ENCODE data around the gene CCSER1.

CCSER1 gene

DNA sequence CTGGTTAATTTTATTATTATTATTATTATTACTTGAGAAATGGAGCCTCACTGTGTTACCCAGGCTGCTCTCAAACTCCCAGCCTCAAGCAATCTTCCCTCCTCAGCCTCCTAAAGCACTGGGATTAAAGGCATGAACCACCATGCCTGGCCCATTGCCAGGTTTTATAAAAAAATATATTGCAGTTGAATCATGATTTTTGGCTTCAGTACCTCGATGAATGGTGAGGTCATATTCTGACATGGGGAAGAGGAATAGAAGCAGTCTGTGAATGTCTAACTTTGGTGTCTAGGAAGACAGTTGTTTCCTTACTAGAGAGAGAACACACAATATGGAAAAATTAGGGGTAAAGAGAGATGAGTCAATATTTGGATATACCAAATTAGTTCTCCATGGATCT, 32.0 kb downstream of the CCSER1 start:
- Mint-ChIP-seq H3K9me3 (no peaks in the 10 kb centered on the region), H3K27ac (no peak overlapping the region), H3K4me3 (no peak overlapping the region), H3K36me3 (ENCODE audit: low read depth) (no peaks in the 10 kb centered on the region), H3K27me3 (no peaks in the 10 kb centered on the region), H3K4me1 (ENCODE audit: low read depth) (no peaks in the 10 kb centered on the region)
- DNase-seq, result no peak

DNA sequence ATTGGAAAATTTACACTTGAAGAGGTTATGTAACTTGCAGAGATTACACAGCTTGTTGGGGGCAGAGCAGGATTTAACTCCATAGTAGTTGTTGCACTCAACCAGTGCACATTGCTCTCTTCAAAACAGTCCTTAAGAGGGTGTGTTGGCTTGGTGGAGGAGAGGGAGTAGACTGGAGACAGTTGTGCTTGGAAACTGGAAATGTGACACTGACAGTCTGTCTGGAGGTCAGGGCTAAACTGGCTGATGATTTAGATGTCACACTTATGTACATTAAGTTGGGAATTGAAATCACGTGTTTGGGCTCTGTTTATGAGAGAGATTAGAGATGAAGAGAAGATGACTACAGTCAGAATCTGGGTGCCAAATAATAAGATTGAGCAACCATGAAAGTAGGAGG, 32.9 kb downstream of the CCSER1 start:
- Mint-ChIP-seq H3K27me3 (no peaks in the 10 kb centered on the region), H3K36me3 (ENCODE audit: low read depth) (no peaks in the 10 kb centered on the region), H3K4me1 (ENCODE audit: low read depth) (no peaks in the 10 kb centered on the region), H3K4me3 (no peak overlapping the region), H3K9me3 (no peaks in the 10 kb centered on the region), H3K27ac (no peak overlapping the region)
- DNase-seq, result no peak

DNA sequence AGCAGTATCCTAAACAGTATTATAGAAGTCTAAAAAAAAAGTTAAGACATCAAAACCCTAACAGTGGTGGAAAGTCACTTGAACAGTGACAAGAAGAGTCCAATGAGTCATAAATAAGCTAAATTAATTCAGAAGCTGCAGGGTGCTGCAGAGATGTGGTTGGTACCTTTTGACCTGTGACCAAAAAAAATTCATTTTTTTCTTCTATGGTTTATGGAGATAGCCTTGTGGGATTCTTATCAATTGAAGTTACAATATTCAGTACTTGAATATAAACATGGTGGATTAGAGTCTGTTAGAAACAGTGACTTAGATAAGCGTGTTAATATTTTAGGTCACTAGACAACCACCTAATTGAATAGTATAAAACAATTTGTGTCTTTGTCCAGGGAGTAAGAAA, 35.4 kb downstream of the CCSER1 start:
- Mint-ChIP-seq H3K36me3 (ENCODE audit: low read depth) (no peaks in the 10 kb centered on the region), H3K27me3 (no peaks in the 10 kb centered on the region), H3K4me3 (no peak overlapping the region), H3K9me3 (no peaks in the 10 kb centered on the region), H3K27ac (no peak overlapping the region), H3K4me1 (ENCODE audit: low read depth) (no peaks in the 10 kb centered on the region)
- DNase-seq, result no peak

DNA sequence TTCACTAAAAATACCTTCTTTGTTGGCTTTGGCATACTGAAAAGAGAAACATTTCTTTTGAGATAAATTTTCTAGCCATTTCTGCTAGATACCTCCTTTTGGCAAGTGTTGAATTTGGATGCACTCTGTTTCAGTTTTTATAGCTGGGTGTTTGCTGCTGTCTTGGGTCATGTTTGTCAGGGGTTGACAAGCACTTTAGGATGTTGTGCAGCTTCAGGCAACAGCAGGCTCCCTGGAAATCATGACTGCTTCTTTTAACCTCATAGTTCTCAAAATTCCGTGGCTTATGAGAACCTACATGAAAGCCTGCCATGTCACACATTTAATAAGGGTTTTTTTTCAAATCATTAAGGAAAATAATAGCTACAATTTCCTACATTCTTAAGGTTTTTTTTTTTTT, 36.7 kb downstream of the CCSER1 start:
- H3K36me3 Mint-ChIP-seq (ENCODE audit: low read depth), result no peaks in the 10 kb centered on the region
- no peaks in the 10 kb centered on the region for H3K27me3 Mint-ChIP-seq
- no peak overlapping the region for H3K27ac Mint-ChIP-seq
- no peaks in the 10 kb centered on the region for H3K4me1 Mint-ChIP-seq (ENCODE audit: low read depth)
- DNase-seq, result no peak
- H3K4me3 Mint-ChIP-seq, result no peak overlapping the region
- H3K9me3 Mint-ChIP-seq, result no peaks in the 10 kb centered on the region

DNA sequence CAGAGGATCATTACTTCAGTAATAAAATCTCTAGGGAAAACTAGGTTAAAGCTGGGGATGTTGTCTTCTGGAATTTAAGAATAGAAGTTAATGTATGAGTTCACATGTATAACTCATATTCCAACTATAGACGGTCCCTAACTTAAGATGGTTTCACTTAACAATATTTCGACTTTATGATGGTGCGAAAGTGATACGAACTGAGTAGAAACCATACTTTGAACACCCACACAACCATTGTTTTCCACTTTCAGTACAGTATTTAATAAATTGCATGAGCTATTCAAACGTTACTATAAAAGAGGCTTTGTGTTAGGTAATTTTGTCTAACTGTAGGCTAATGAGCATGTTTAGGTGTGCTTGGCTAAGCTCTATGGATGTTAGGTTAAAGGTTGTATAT, 38.7 kb downstream of the CCSER1 start:
- H3K27me3 Mint-ChIP-seq, result no peaks in the 10 kb centered on the region
- no peaks in the 10 kb centered on the region for H3K4me1 Mint-ChIP-seq (ENCODE audit: low read depth)
- H3K9me3 Mint-ChIP-seq, result peaks cover 7% of the 10 kb centered on the region
- no peak for DNase-seq
- no peaks in the 10 kb centered on the region for H3K36me3 Mint-ChIP-seq (ENCODE audit: low read depth)
- no peak overlapping the region for H3K4me3 Mint-ChIP-seq
- no peak overlapping the region for H3K27ac Mint-ChIP-seq

DNA sequence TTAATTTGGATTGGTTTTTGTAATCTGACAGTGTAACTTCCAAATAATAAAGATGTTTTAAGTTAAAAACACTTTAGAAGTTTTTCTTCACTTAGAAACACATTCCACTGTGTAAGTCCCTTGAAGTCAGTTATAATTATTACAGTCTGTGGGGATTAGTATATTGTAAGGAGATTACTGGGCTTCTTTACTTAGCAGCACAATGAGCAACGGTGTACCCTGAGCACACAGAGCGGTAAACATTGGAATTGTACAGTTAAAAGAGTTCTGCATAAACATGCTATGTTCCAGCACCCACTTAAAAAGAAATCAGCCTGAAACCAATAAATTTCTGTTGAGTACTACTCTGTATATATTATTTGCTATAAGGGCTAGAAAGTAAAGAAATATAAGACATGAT, 44.3 kb downstream of the CCSER1 start:
- H3K9me3 Mint-ChIP-seq, result peaks cover 7% of the 10 kb centered on the region
- H3K27me3 Mint-ChIP-seq, result no peaks in the 10 kb centered on the region
- H3K4me1 Mint-ChIP-seq (ENCODE audit: low read depth), result no peaks in the 10 kb centered on the region
- no peak overlapping the region for H3K4me3 Mint-ChIP-seq
- H3K27ac Mint-ChIP-seq, result no peak overlapping the region
- no peak for DNase-seq
- no peaks in the 10 kb centered on the region for H3K36me3 Mint-ChIP-seq (ENCODE audit: low read depth)

DNA sequence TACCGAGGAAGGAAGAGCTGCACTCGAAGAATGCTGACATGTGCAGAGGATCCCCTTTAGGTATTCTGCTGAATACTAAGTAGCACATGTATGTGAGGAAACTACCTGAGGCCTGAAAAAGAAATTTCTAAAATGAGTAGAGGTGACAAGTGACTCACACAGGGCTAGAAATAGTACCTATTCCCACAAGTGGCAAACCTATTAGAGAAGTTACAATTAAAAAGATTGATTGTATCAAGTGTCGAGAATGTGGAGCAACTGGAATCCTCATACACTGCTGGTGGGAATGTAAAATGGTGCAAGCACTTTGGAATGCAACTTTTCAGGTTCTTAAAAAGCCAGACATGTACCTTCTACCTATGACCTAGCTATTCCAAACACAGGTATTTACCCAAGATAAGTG, 47.4 kb downstream of the CCSER1 start:
- H3K36me3 Mint-ChIP-seq (ENCODE audit: low read depth), result no peaks in the 10 kb centered on the region
- H3K27me3 Mint-ChIP-seq, result no peaks in the 10 kb centered on the region
- no peak overlapping the region for H3K4me3 Mint-ChIP-seq
- H3K27ac Mint-ChIP-seq, result no peak overlapping the region
- H3K9me3 Mint-ChIP-seq, result peaks cover 6% of the 10 kb centered on the region
- H3K4me1 Mint-ChIP-seq (ENCODE audit: low read depth), result no peaks in the 10 kb centered on the region
- no peak for DNase-seq

DNA sequence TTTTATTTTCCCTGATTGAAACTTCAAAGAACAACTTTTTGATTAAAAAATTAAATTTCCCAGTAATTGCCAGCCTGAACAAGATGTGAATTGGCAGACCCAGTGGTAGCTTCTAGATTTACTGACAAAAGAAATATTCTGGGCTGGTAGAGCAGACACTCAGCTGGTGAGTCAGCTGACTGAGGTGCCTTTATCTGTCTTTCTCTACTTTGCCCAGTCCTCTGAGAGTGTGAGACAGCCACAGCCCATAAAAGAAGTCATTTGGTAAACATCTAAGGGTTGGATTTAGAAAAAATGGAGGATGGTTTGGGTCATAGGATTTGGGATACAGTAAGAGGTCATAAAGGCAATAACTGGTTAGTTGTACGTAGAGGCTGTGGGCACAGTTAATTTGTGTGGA, 54.5 kb downstream of the CCSER1 start:
- no peak for DNase-seq
- Mint-ChIP-seq H3K36me3 (ENCODE audit: low read depth) (no peaks in the 10 kb centered on the region), H3K4me3 (no peak overlapping the region), H3K27ac (no peak overlapping the region), H3K4me1 (ENCODE audit: low read depth) (no peaks in the 10 kb centered on the region), H3K9me3 (no peaks in the 10 kb centered on the region), H3K27me3 (no peaks in the 10 kb centered on the region)

DNA sequence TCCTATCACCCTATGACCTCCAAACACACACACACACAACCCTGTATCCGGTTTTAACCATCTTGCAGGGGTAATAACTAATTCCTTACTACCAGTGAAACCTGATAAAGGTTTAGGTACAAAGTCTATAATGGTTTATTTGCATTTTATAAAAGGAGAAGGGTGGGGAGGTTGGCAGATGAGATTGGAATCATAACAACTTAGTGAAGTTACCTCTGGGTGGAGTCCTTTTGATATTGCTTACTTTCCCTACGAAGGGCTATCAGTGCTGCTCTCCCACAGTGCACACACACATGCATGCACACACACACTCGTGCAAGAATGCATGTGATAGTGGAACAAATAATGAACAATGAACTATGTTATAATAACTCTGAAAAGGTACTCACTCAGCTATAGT, 56.1 kb downstream of the CCSER1 start:
- no peak for DNase-seq
- H3K36me3 Mint-ChIP-seq (ENCODE audit: low read depth), result no peaks in the 10 kb centered on the region
- H3K4me1 Mint-ChIP-seq (ENCODE audit: low read depth), result no peaks in the 10 kb centered on the region
- no peaks in the 10 kb centered on the region for H3K27me3 Mint-ChIP-seq
- no peak overlapping the region for H3K27ac Mint-ChIP-seq
- H3K9me3 Mint-ChIP-seq, result no peaks in the 10 kb centered on the region
- H3K4me3 Mint-ChIP-seq, result no peak overlapping the region

DNA sequence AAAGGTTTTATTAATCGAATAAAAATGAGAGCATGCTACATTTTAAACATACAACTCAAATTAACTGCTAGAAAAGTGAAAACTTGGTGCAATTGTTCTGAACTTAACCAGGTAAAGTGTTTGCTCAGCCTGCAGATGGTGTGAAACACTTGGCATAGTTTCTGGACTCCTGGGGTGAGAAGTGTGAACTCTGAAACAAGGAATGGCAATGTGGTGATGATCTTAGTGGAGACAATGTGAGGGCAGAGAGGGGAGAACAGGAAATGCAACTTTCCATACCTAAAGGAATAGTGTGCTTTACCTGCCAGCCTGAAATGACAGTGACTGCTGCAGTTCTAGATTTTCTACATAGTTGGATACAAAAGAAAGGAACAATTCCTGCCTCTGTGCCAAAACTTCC, 57.4 kb downstream of the CCSER1 start:
- H3K4me3 Mint-ChIP-seq, result no peak overlapping the region
- H3K27me3 Mint-ChIP-seq, result no peaks in the 10 kb centered on the region
- no peak for DNase-seq
- no peaks in the 10 kb centered on the region for H3K36me3 Mint-ChIP-seq (ENCODE audit: low read depth)
- H3K4me1 Mint-ChIP-seq (ENCODE audit: low read depth), result no peaks in the 10 kb centered on the region
- no peaks in the 10 kb centered on the region for H3K9me3 Mint-ChIP-seq
- H3K27ac Mint-ChIP-seq, result no peak overlapping the region

DNA sequence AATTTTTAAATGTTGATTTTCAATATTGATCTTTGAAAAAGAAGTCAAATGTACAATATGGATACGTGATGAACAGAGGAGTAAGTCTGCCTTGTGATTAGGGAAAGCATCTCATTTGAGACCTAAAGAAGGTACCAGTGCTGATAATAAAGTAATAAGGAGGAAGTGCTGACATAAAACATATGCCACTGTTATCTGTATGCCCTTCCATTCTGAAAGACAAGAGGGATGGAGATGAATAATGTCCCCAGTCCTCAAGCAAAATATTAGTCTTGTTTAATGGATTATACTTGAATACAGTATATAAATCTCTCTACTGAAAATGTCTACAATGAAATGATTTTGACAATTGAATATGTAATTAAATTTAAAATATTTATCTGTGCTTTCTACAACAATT, 58.2 kb downstream of the CCSER1 start:
- Mint-ChIP-seq H3K27me3 (no peaks in the 10 kb centered on the region), H3K4me3 (no peak overlapping the region)

DNA sequence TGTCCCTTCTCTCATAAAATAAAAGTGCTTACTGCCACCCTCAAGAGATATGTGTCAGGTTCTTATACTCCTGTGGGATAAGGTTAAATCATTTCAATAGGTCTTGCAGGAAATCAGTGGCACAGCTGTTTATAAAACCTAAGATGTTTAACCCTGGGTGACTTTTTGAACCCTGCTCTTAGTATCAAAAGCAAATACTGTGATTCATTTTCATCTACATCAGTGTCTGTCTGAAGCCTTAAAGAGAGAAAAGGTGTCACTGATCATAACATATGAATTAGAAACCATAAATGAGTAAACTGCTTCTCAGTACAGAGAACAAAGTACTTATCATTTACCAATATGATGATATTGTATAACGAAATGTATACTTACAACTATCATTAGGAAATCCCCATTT, 59.0 kb downstream of the CCSER1 start:
- H3K4me1 Mint-ChIP-seq (ENCODE audit: low read depth), result no peaks in the 10 kb centered on the region
- H3K4me3 Mint-ChIP-seq, result no peak overlapping the region
- H3K36me3 Mint-ChIP-seq (ENCODE audit: low read depth), result no peaks in the 10 kb centered on the region
- no peaks in the 10 kb centered on the region for H3K9me3 Mint-ChIP-seq
- no peak overlapping the region for H3K27ac Mint-ChIP-seq
- DNase-seq, result no peak
- H3K27me3 Mint-ChIP-seq, result no peaks in the 10 kb centered on the region

More for the DNA sequence above, 58.2 kb downstream of the CCSER1 start:
- H3K4me1 Mint-ChIP-seq (ENCODE audit: low read depth), result no peaks in the 10 kb centered on the region
- no peaks in the 10 kb centered on the region for H3K9me3 Mint-ChIP-seq
- DNase-seq, result no peak
- H3K27ac Mint-ChIP-seq, result no peak overlapping the region
- no peaks in the 10 kb centered on the region for H3K36me3 Mint-ChIP-seq (ENCODE audit: low read depth)

DNA sequence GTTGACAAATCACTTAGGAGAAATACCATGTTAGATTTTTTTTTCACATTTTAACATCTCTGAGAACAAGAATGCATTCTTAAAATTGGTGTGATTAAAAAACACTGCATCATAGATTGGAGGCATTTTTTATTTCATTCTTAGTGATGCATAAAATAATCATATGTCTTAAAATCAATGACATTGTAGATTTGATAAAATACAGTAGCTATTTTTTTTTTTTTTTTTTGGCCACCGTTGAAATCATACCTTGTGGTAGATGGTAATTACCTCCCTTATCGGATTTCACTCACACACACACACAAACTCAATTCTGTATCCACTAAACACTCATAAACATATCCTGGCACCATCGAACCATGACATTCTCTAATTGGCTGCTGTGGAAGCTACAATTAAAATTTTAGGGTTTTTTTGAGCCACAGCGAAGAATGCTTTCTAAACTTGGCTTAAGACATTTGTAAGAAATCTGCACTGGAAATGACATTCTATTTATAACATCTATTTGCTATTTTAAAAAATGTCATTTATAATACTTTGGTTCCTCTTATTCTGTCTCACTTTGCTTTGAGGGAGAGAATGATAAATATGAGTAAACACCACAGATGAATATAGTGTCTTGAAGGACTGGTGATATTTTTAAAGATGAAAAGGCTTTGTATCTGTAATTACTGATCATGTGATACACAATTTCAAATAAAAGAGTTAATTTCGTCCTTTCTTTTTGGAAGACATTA, 60.1 kb downstream of the CCSER1 start:
- Mint-ChIP-seq H3K4me1 (ENCODE audit: low read depth) (no peaks in the 10 kb centered on the region), H3K27me3 (no peaks in the 10 kb centered on the region)

DNA sequence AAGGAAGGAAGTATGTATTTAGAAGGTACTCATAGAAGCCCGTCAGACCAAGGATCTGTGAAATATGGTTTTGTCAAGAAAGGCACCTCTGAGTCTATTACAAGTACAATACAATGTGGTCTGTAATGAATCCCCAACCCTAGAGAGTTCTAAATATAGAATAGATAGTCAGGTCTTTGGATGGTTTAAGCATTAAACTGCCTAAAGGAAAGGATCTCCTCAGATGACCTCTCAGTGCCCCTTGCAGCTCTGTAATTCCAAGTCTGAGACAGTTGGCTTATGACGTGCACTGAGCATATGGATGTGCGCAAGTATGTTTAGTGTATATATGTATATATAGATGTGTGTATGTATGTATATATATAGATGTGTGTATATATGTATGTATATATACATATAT, 62.0 kb downstream of the CCSER1 start:
- H3K4me1 Mint-ChIP-seq (ENCODE audit: low read depth), result no peaks in the 10 kb centered on the region
- H3K36me3 Mint-ChIP-seq (ENCODE audit: low read depth), result no peaks in the 10 kb centered on the region
- H3K9me3 Mint-ChIP-seq, result no peaks in the 10 kb centered on the region
- no peak overlapping the region for H3K4me3 Mint-ChIP-seq
- no peaks in the 10 kb centered on the region for H3K27me3 Mint-ChIP-seq
- no peak overlapping the region for H3K27ac Mint-ChIP-seq
- no peak for DNase-seq

More for the DNA sequence above, 60.1 kb downstream of the CCSER1 start:
- Mint-ChIP-seq H3K27ac (no peak overlapping the region), H3K4me3 (no peak overlapping the region), H3K36me3 (ENCODE audit: low read depth) (no peaks in the 10 kb centered on the region), H3K9me3 (no peaks in the 10 kb centered on the region)
- DNase-seq, result no peak

DNA sequence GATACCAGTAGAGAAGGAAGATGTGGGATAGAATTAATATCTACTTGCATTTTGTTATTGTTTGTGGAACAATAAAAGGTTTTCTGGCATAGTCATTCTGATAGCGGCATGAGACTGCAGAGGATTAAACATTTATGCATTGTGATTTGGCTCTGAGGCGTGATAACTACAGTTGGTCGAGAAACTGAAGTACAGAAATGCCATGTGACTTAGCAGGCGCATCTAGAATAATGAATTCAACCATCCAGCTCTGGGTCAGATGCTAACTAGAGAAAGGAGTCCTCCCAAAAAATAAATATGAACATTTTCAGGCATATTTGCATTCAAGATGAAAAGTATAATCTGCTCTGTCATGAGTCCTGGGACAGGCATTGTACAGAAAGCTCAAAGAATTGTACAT, 62.8 kb downstream of the CCSER1 start:
- H3K4me3 Mint-ChIP-seq, result no peak overlapping the region
- H3K27ac Mint-ChIP-seq, result no peak overlapping the region
- H3K27me3 Mint-ChIP-seq, result no peaks in the 10 kb centered on the region
- no peaks in the 10 kb centered on the region for H3K4me1 Mint-ChIP-seq (ENCODE audit: low read depth)
- H3K9me3 Mint-ChIP-seq, result no peaks in the 10 kb centered on the region
- DNase-seq, result no peak
- H3K36me3 Mint-ChIP-seq (ENCODE audit: low read depth), result no peaks in the 10 kb centered on the region

DNA sequence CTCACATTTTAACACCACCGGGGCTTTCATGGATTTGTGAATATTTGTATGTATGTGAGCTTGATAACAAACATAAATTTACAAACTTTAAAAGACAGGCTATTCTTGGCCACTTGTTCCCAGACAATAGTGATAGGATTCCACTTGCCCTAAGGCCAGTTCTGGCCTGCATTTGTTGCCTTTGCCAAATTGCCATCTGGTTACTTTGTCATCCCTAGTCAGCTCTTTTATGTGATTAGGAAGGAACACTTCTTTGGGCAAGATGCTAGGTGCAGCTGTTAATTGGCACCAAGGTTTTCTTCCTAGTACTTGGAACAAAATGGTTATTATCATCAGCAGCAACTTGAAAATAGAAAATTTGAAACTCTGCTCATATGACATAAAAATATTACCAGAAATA, 63.3 kb downstream of the CCSER1 start:
- H3K9me3 Mint-ChIP-seq, result no peaks in the 10 kb centered on the region
- no peaks in the 10 kb centered on the region for H3K27me3 Mint-ChIP-seq
- DNase-seq, result no peak
- H3K36me3 Mint-ChIP-seq (ENCODE audit: low read depth), result no peaks in the 10 kb centered on the region
- H3K4me1 Mint-ChIP-seq (ENCODE audit: low read depth), result no peaks in the 10 kb centered on the region
- no peak overlapping the region for H3K27ac Mint-ChIP-seq
- no peak overlapping the region for H3K4me3 Mint-ChIP-seq
